CD1c-positive myeloid dendritic cell (primary cell): ENCODE results near the gene EDAR.

Experiments
- DNase-seq: peaks from one replicate; pipeline ENCODE4 v3.0.0-alpha.2; 2016; ENCODE audit errors: extremely low spot score

EDAR gene

GRCh38 chr2:108967757-108968156 is 21.3 kb downstream of the EDAR start:
- no peak for DNase-seq

GRCh38 chr2:108965540-108966289 is 23.3 kb downstream of the EDAR start:
- DNase-seq: no peak

GRCh38 chr2:108963057-108963456 is 26.0 kb downstream of the EDAR start:
- no peak for DNase-seq

- DNase-seq: no peak
These were observed 27.2 kb downstream of the EDAR start for GRCh38 chr2:108961796-108962195.

- no peak for DNase-seq
These were observed 29.0 kb downstream of the EDAR start for GRCh38 chr2:108960006-108960405.

- DNase-seq: no peak
These were observed 29.6 kb downstream of the EDAR start for GRCh38 chr2:108959401-108959800.

- DNase-seq: no peak
These were observed 30.2 kb downstream of the EDAR start for GRCh38 chr2:108958632-108959341.

GRCh38 chr2:108958002-108958401 is 31.0 kb downstream of the EDAR start:
- DNase-seq: no peak

- DNase-seq: no peak
These were observed 32.6 kb downstream of the EDAR start for GRCh38 chr2:108956375-108956774.

GRCh38 chr2:108950369-108951135 is 38.5 kb downstream of the EDAR start:
- no peak for DNase-seq

- no peak for DNase-seq
These were observed 39.4 kb downstream of the EDAR start for GRCh38 chr2:108949316-108950239.

GRCh38 chr2:108947271-108947907 is 41.6 kb downstream of the EDAR start:
- DNase-seq: no peak

- no peak for DNase-seq
These were observed 42.6 kb downstream of the EDAR start for GRCh38 chr2:108946442-108946841.

- DNase-seq: no peak
These were observed 43.1 kb downstream of the EDAR start for GRCh38 chr2:108945969-108946368.

- DNase-seq: no peak
These were observed 44.3 kb downstream of the EDAR start for GRCh38 chr2:108944601-108945331.

- DNase-seq: no peak
These were observed 45.3 kb downstream of the EDAR start for GRCh38 chr2:108943751-108944150.

- DNase-seq: no peak
These were observed 46.1 kb downstream of the EDAR start for GRCh38 chr2:108942888-108943287.

GRCh38 chr2:108942231-108942825 is 46.7 kb downstream of the EDAR start:
- no peak for DNase-seq

- DNase-seq: no peak
These were observed 47.3 kb downstream of the EDAR start for GRCh38 chr2:108941767-108942166.

GRCh38 chr2:108941161-108941665 is 47.8 kb downstream of the EDAR start:
- DNase-seq: no peak
